HG02943 (cell line): ENCODE data around the gene LRRC36.

Experiments used
- ATAC-seq: cut with Tn5 transposase; IDR thresholded peaks from one replicate; pipeline ENCODE4 v1.9.1; 2021; ENCODE audit warnings: mild to moderate bottlenecking, low read depth, moderate library complexity; ENCODE audit not compliant: unreplicated experiment

LRRC36 gene

DNA sequence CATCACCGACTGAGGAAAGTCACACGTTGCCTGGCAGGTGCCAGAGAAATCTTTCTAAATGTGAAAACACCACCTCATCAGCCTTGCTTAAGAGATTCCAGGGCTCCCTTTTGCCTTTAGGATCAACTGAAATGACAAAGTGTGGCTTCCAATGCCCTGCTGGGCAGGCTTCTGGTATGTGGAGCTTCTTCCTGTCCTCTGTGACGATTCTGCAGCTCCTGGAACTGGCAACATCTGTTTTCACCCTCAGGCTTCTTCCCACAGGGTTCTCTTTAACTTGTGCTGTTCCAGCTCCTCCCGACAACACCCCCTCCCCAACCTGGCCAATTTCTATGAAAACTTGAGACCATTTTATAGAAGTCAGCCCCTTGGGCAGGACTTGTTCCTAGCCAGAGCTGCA lies 94.4 kb downstream of the LRRC36 start:
- ATAC-seq = no peak

GRCh38 chr16:67423015-67423414 lies 96.4 kb downstream of the LRRC36 start:
- no peak for ATAC-seq

DNA sequence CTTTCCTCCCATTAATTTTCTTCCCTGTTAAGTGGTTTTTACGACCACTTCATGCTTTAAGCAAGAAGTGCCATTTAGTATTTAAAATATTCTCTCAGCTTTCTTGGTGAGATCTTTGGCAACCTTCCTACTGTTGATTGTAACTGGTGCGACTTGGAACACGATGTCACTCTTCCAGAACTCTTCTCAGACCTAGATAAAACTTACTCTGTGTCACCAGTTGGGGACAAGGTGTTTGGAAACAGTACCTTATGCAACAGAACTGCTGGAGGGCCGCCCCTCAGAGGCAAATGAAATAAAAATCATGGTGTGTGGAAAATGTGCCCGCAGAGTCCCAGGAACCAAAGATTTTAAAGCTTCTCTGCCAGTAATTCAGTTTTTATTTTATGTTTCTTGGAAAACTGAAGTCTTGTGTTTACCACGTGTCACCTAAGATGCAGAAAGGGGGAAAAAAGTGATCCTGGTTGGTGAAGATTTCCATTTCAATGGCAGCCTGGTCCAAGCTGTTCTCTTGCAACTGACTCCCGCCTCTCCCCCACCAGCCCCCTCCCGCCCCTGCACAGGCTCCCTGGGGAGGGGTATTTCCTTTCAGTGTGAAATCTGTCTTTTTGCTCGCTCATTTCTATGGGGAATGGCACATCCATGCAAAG lies 97.1 kb downstream of the LRRC36 start:
- ATAC-seq = no peak

GRCh38 chr16:67424261-67424615 lies 97.6 kb downstream of the LRRC36 start:
- no peak for ATAC-seq

GRCh38 chr16:67425061-67425460 lies 98.4 kb downstream of the LRRC36 start:
- no peak for ATAC-seq

GRCh38 chr16:67425580-67425979 lies 99.0 kb downstream of the LRRC36 start:
- no peak for ATAC-seq

GRCh38 chr16:67426022-67426421 lies 99.4 kb downstream of the LRRC36 start:
- no peak for ATAC-seq

DNA sequence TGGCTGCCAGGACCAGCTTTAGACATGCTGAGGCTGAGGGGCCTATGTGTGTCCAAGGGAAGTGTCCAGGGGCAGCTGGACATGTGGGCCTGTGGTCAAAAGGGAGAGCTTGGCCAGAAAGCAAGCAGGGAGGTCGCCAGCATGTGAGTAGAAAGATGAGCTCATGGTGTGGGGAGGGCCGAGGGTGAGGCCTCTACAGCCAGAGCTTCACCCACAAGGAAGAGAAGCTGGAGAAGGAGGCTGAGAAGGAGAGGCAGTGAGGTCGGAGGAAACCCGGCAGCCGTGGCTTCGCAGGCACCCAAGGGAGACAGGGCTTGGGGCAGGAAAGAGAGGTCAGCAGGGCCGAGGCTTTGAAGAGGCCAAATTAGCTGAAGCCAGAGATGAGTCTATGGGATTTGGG lies 100.3 kb downstream of the LRRC36 start:
- ATAC-seq = no peak

GRCh38 chr16:67428146-67428731 lies 101.6 kb downstream of the LRRC36 start:
- no peak for ATAC-seq

DNA sequence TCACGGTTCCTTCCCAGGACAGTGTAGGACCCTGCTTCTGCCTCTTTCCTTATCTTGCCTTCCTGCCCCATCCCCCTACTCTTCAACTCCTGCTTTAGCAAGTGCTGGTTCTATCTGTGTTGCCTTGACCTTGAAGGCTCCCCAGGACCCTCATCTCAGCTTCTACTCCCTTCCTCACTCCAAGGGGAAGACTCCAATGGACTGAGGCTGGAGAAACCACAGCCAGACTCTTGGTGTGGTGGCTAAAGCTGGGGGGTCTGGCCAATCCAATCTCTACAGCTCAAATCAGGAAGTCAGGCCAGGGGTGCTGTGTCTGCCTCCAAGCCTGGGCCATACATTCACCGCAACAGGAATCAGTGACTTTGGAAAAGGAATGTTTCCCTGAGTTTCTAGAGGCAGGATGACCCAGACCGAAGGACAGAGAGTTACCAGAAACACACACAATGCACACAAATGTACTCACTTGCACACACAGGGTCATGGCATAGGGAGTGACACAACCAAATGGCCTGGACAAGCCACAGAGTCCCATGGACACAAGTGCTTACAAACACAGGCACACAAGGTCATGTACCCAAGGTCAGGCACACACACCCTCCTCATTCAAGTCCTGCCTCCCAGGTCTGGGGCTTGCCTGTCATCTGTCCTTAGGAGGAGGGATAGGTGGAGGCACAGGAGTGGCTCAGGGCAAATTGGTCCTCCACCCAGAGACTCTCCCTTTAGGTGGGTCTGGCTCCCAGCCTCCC lies 102.6 kb downstream of the LRRC36 start:
- ATAC-seq = no peak

GRCh38 chr16:67429799-67430503 lies 103.3 kb downstream of the LRRC36 start:
- ATAC-seq = no peak

GRCh38 chr16:67430504-67430976 lies 103.9 kb downstream of the LRRC36 start:
- no peak for ATAC-seq

GRCh38 chr16:67430977-67431774 lies 104.6 kb downstream of the LRRC36 start, which contains the start of gene HSD11B2:
Gene HSD11B2 (plus strand): TSS chr16:67431121. CDS start chr16:67431249, 128 bp downstream.
- no peak for ATAC-seq

DNA sequence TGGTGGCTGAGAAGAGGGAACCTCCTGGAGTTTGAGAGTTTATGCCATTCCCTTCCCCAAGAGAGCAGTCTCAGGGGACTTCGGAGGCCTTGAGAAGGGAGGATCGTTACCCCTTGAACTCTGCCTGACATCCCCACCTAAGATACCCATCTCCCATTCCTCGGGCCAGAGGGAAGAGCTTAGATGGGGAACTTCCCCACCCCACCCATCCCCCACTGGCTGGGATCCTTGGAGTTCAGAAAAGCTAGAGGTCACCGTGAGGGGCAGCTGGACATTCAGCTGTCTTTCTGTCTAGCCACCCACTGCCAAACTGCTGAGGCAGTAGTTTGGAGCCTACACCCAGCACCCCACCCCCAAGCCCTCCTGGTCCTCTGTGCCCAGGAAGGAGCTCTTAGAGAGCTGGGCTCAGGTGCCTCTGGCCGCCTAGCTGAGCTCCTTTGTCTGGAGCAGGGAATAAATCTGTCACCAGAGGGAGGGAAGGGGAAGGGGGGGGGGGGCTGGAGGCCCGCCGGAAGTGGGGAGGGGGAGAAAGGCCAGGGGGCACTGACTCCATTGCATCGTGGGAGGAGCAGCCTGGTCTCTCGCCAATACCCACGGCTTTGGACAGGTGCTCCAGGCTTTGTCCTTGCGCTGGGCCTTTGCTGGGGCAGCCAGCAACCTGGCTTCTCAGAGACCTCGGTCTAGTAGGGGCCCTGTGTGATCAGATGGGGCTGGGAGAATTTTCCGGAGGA lies 105.3 kb downstream of the LRRC36 start:
- no peak for ATAC-seq

GRCh38 chr16:67432506-67432890 lies 105.9 kb downstream of the LRRC36 start:
- no peak for ATAC-seq

DNA sequence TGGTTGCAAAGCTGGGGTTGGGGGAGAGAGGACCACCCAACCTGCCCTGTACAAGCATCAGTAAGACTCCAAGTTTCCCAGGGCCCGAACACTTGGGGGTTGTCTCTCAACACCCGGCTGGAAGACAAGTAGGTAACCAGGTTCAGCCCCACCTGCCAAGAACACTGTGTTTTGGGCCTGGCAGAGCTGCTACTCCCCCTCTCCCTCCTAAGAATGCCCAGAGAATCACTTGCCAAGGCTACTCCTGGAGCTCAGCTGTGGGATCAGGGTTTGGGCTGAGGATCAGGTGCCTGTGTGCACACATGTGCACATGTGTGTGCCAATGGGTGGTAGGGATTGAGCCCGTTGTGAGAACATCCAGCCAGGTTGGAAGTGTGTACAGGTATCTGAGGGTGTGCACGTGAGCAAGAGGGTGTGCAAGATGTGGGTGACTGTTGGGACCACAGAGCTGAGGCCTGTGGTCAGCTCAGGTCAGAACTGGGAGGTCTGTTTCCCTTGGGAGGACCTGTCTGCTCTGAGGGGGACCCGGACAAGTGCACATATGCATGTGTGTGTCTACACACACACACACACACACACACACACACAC lies 106.6 kb downstream of the LRRC36 start:
- ATAC-seq = no peak
